ENCODE measurements around the gene GAS7.

DNA sequence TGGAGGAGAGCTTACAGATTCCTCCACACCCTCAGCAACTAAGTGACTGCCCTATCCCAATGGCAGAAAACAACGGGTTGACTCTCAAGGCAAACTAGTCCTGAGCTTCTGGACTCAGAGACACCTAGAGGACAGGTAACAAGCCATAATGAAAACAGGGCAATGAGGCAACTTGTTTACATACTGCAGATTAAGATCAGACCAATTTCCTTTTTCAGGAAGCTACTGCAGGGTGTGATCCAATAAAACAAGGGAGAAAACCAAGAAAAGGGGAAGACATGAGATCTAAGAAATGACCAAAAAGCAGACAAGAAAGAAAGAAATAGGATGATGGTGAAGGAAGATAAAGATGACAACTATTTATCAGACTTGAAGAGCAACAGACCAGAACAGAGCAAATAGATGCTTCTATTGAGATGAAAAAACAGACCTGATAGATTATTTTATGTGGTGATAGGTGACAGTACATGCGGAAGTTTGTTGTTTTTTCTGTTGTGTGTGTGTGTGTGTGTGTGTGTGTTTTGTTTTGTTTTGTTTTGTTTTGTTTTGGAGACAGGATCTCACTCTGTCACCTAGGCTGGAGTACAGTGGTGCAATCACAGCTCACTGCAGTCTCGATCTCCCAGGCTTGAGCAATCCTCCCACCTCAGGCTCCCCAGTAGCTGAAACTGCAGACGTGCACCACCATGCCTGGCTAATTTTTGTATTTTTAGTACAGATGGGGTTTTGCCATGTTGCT, 120.7 kb downstream of the GAS7 start:
- TF ChIP-seq CTCF (conservative IDR thresholded peaks at IDR 0.05 in 1 of 2, IDR thresholded peaks at IDR 0.05 in 1 of 2; ENCODE audit: extremely low read depth in 1 of 2, insufficient read depth in 1 of 2, low read depth in 1 of 2, low read length in 2 of 2) (no peak), EZH2 (IDR thresholded peaks at IDR 0.05; ENCODE audit: borderline replicate concordance, low read length) (no peak)
